A673 (cell line): ENCODE results near the gene IL25. TPM values are rescaled to one million over a fixed set of nuclear protein-coding genes. Genes with fewer than 3 reads are reported as not detected.
A peak's percentile ranks its signal among the peaks of the same experiment; 100 is the strongest.

Experiments
- BruUV-seq: library from RNA; stranded (reverse); fragments of 400-500 nt; replicated peaks from 2 replicates; lab custom pipeline; 2021; lab: Mats Ljungman, UMichigan
- CTCF ChIA-PET: fragments of 300-600 bp; sonication (Branson Sonifier 250); formaldehyde crosslinking; loops from one replicate; lab custom pipeline; 2022; ENCODE audit warnings: antibody characterized with exemption; lab: Charles Lee
- POLR2A ChIA-PET: fragments of 300-600 bp; sonication (Branson Sonifier 250); formaldehyde crosslinking; loops from one replicate; lab custom pipeline; 2022; ENCODE audit warnings: antibody characterized with exemption; ENCODE audit not compliant: low non-redundant PET; lab: Charles Lee
- DNase-seq: peaks from one replicate; pipeline ENCODE4 v3.0.0-alpha.2; 2015; ENCODE audit warnings: low spot score
- H3K27ac ChIP-seq: fragments of 200-600 bp; sonication (generic); 2 replicates; pipeline ENCODE4 v1.5.1; 2016; ENCODE audit warnings: mixed run types, low read depth, mild to moderate bottlenecking, mixed read lengths, antibody characterized with exemption, low read length; ENCODE audit not compliant: poor library complexity, severe bottlenecking
- H3K27me3 ChIP-seq: fragments of 200-600 bp; sonication (generic); replicated peaks from 2 replicates; pipeline ENCODE4 v1.6.1; 2017; ENCODE audit warnings: mixed run types, low read depth, mild to moderate bottlenecking, mixed read lengths, antibody characterized with exemption, low read length; ENCODE audit not compliant: insufficient read depth, poor library complexity
- H3K36me3 ChIP-seq: fragments of 200-600 bp; sonication (generic); 2 replicates; pipeline ENCODE4 v1.6.1; 2016; ENCODE audit warnings: mixed run types, mild to moderate bottlenecking, mixed read lengths, antibody characterized with exemption, low read length; ENCODE audit not compliant: insufficient read depth, poor library complexity, severe bottlenecking
- H3K4me1 ChIP-seq: fragments of 200-600 bp; sonication (generic); 2 replicates; pipeline ENCODE4 v1.6.1; 2017; ENCODE audit warnings: mixed run types, mild to moderate bottlenecking, mixed read lengths, antibody characterized with exemption, low read length; ENCODE audit not compliant: insufficient read depth, poor library complexity, severe bottlenecking
- H3K4me3 ChIP-seq: fragments of 200-600 bp; sonication (generic); 2 replicates; pipeline ENCODE4 v1.5.1; 2016; ENCODE audit warnings: low read depth, mixed run types, mild to moderate bottlenecking, mixed read lengths, low read length; ENCODE audit not compliant: poor library complexity, severe bottlenecking
- H3K9me3 ChIP-seq: fragments of 200-600 bp; sonication (generic); 2 replicates; pipeline ENCODE4 v1.6.1; 2016; ENCODE audit warnings: mixed run types, low read depth, mild to moderate bottlenecking, mixed read lengths, antibody characterized with exemption, low read length; ENCODE audit not compliant: poor library complexity, severe bottlenecking
- CTCF ChIP-seq: fragments of 300-800, 200-600 bp; sonication (generic); conservative IDR thresholded peaks from 2 replicates; pipeline ENCODE4 v1.5.1; 2017; ENCODE audit warnings: low read depth, mild to moderate bottlenecking, antibody characterized with exemption, low read length, moderate library complexity, mixed read lengths
- EZH2 ChIP-seq: fragments of 200-600 bp; sonication (generic); IDR thresholded peaks from 2 replicates; pipeline ENCODE4 v1.6.1; 2017; ENCODE audit warnings: borderline replicate concordance, low read depth, mild to moderate bottlenecking, mixed read lengths, antibody characterized with exemption, low read length; ENCODE audit not compliant: poor library complexity, severe bottlenecking
- intact Hi-C: fragments of 100-400 bp; cut with micrococcal nuclease; formaldehyde crosslinking; loops from one replicate; pipeline ENCODE4 v1.10.0; 2022; ENCODE audit not compliant: unreplicated experiment
- total RNA-seq: library from RNA; stranded (reverse); gene quantifications from 2 replicates; pipeline ENCODE4 v1.2.3, GENCODE V29; 2021

The IL25 gene
- total RNA-seq, 1 experiment from 2014 or later = not detected

DNA sequence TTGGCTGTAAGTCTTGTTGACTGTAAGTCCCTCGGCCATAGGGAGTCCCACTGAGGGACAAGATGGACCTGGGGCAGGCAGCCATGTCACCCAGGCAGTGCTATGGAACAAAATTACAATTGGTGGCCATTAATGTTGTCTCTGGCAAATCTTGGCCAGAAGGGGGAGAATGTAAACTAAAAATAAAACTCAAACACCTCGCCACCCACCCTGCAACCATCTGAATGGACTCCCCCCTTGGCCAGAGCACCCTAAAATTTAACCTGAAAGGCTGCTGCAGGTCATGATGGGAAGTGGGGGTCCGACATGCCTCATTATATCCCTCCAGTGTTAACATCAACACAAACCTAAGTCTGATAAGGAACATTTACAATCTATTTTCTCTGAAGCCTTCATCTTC lies 28.1 kb upstream of the IL25 start:
- TF ChIP-seq CTCF (peak; percentile 31; the same call in 1 of the 2 replicates), EZH2 (no peak)
- ChIA-PET CTCF (no interaction called here), POLR2A (no interaction called here)

DNA sequence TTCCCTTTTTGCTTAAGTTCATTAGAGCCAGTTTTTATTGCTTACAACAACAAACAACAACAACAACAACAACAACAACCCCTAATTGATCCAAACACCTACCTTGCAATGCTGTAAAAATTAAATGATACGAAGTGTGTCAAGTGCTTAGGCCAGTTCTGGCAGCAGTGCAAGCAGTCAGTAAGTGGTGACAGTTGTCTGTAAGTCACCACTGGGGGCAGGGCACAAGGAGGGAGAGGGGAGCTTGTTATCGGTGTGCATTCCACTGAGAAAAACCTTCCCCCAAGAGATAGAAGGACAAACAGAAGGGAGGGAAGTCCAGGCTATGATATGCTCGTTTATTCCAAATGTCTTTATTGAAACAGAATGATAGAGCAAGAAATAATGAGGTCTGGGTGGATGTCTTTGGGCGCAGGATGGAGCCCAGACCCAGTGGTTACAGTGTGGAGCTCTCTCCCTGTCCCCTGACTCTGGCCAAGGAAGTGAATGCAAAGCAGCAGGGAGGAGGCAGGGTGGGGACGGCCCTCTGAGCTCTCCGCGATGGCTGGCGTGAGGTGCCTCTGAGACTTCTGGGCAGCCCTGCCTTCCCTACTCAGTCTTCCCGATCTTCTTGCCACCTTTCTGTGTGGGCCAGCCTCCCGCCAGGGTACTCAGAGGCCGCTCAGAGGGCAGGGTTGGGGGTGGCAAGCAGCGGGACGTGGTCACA lies 26.5 kb upstream of the IL25 start:
- BruUV-seq = no TSS peak
- ChIA-PET CTCF (interaction anchor here (0.6 kb wide), 1 partner anchor 27 kb away, joined by 3 read pairs; no protein-coding TSS in a partner anchor), POLR2A (no interaction called here)
- Histone ChIP-seq H3K4me1 (no peaks in the 10 kb centered on the region), H3K27ac (no peak overlapping the region), H3K27me3 (no peaks in the 10 kb centered on the region), H3K9me3 (no peaks in the 10 kb centered on the region), H3K36me3 (no peaks in the 10 kb centered on the region), H3K4me3 (no peak overlapping the region)
- intact Hi-C loops = no loop called here
- TF ChIP-seq CTCF (no peak), EZH2 (no peak)
- DNase-seq = no peak

More for the DNA sequence above, 28.1 kb upstream of the IL25 start:
- intact Hi-C loops = no loop called here
- H3K27me3 ChIP-seq = no peaks in the 10 kb centered on the region
- H3K4me1 ChIP-seq = no peaks in the 10 kb centered on the region
- H3K9me3 ChIP-seq = peaks cover 14% of the 10 kb centered on the region
- no peak overlapping the region for H3K4me3 ChIP-seq
- BruUV-seq = no TSS peak
- H3K36me3 ChIP-seq = no peaks in the 10 kb centered on the region
- no peak overlapping the region for H3K27ac ChIP-seq
- DNase-seq = no peak

DNA sequence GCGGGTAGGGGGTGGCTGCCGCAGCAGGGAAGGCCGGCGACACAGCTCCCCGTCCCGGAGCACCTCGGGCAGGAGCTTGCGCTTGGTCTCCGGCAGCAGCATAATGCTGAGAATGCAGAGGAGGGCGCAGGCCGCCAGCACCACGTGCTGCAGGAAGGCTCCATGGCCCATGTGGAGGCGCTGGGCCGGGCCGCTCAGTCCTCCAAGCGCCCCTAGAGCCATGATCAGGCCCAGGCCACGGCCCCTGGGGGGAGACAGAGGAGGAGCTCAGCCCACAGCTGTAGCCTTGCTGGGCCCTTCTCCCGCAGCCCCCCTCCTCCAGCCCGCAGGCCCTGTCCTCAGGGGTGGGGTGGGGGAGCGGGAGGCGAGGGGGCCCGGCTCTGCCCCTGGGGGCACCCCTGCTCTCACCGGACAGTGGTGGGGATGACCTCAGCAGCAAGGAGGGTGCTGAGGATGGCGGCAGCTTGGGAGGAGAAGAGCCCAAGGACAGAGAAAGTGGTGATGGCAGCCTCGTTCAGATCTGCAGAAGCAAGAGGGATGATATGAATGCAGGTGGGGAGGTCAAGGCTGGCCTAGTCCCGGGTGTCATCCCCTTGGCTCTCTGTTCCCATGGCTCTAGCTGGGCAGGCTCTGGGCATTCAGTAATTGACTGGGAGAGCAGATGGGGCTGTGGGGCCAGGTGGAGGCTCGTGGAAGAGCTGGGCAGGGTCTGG lies 25.8 kb upstream of the IL25 start:
- H3K4me3 ChIP-seq = no peak overlapping the region
- ChIA-PET CTCF (interaction anchor here (0.6 kb wide), 1 partner anchor 26 kb away, joined by 3 read pairs; no protein-coding TSS in a partner anchor), POLR2A (no interaction called here)
- intact Hi-C loops = no loop called here
- TF ChIP-seq EZH2 (no peak), CTCF (no peak)
- no peak overlapping the region for H3K27ac ChIP-seq
- H3K36me3 ChIP-seq = no peaks in the 10 kb centered on the region
- no peak for DNase-seq
- BruUV-seq = no TSS peak
- no peaks in the 10 kb centered on the region for H3K27me3 ChIP-seq
- no peaks in the 10 kb centered on the region for H3K9me3 ChIP-seq
- peaks cover 4% of the 10 kb centered on the region for H3K4me1 ChIP-seq
